Neural progenitor cell (in vitro differentiated cells): ENCODE results near the gene VPS8.

ENCODE experiments used
- EZH2 ChIP-seq: fragments of 200-600 bp; sonication (generic); IDR thresholded peaks from 2 replicates; pipeline ENCODE4 v1.6.1; 2017; ENCODE audit warnings: antibody characterized with exemption, mild to moderate bottlenecking, moderate library complexity
- EZH2phosphoT487 ChIP-seq: fragments of 200-600 bp; sonication (generic); IDR thresholded peaks from 2 replicates; pipeline ENCODE4 v1.6.1; 2017; ENCODE audit warnings: antibody characterized with exemption
- TF ChIP-seq, protein P1 (sequence below): fragments of 200-600 bp; sonication (generic); IDR thresholded peaks from 2 replicates; pipeline ENCODE4 v1.5.1; 2017; ENCODE audit warnings: antibody characterized with exemption, mild to moderate bottlenecking

DNA sequence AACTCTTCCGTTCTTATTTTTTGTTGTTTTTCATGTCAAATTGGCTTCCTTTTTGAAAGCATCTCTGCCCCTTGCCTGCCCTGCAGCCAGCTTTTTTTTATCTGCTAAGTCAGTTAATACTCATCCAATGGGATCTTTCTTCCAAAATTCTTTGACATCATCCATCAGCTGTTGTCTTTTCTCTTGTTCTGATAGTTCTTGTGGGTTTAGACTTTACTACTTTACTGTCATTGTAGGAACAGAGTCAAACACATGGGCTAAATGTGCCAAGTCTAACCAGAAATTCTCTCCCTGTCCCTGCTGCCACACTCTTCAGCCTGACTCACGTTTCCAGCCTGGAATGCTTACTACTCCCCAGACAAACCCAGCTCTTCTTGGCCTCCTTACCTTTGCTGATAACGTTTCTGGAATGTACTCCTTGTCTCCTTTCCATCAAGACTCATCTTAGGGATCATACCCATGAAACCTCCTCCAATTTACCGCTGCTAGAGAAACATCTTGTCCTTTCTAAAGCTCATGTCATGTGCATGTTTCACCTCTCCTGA lies 10.7 kb upstream of the VPS8 start:
- TF ChIP-seq EZH2 (no peak), EZH2phosphoT487 (no peak)
- TF ChIP-seq, protein P1, sequence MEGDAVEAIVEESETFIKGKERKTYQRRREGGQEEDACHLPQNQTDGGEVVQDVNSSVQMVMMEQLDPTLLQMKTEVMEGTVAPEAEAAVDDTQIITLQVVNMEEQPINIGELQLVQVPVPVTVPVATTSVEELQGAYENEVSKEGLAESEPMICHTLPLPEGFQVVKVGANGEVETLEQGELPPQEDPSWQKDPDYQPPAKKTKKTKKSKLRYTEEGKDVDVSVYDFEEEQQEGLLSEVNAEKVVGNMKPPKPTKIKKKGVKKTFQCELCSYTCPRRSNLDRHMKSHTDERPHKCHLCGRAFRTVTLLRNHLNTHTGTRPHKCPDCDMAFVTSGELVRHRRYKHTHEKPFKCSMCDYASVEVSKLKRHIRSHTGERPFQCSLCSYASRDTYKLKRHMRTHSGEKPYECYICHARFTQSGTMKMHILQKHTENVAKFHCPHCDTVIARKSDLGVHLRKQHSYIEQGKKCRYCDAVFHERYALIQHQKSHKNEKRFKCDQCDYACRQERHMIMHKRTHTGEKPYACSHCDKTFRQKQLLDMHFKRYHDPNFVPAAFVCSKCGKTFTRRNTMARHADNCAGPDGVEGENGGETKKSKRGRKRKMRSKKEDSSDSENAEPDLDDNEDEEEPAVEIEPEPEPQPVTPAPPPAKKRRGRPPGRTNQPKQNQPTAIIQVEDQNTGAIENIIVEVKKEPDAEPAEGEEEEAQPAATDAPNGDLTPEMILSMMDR: no peak
